Trophoblast cell (in vitro differentiated cells and primary cell): ENCODE results near the gene MUS81.
A peak's percentile ranks its signal among the peaks of the same experiment; 100 is the strongest.

ENCODE experiments used
- DNase-seq, 2 donors: peaks; one replicate each; pipeline ENCODE4 v3.0.0-alpha.2; 2016
- H2AFZ ChIP-seq: 2 replicates; pipeline ENCODE4 v1.6.1; 2013; ENCODE audit warnings: low read length, moderate library complexity, mild to moderate bottlenecking; ENCODE audit not compliant: insufficient read depth, poor library complexity
- H2AK5ac ChIP-seq: 2 replicates; pipeline ENCODE4 v1.6.1; 2013; ENCODE audit warnings: mild to moderate bottlenecking, low read length
- H2BK120ac ChIP-seq: 2 replicates; pipeline ENCODE4 v1.6.1; 2013; ENCODE audit warnings: low read length, mild to moderate bottlenecking, moderate library complexity; ENCODE audit not compliant: insufficient read depth, poor library complexity
- H2BK12ac ChIP-seq: 2 replicates; pipeline ENCODE4 v1.6.1; 2013; ENCODE audit warnings: mild to moderate bottlenecking, low read length, moderate library complexity
- H2BK5ac ChIP-seq: 2 replicates; pipeline ENCODE4 v1.6.1; 2013; ENCODE audit warnings: low read length, low read depth, moderate library complexity, mild to moderate bottlenecking; ENCODE audit not compliant: poor library complexity
- H3K14ac ChIP-seq: 2 replicates; pipeline ENCODE4 v1.6.1; 2013; ENCODE audit warnings: mild to moderate bottlenecking, low read length
- H3K18ac ChIP-seq: 2 replicates; pipeline ENCODE4 v1.6.1; 2013; ENCODE audit warnings: mild to moderate bottlenecking, low read length
- H3K23ac ChIP-seq: 2 replicates; pipeline ENCODE4 v1.6.1; 2013; ENCODE audit warnings: low read length
- H3K27ac ChIP-seq: 2 replicates; pipeline ENCODE4 v1.5.1; 2013; ENCODE audit warnings: low read depth, mild to moderate bottlenecking, inconsistent platforms, low read length, moderate library complexity
- H3K27me3 ChIP-seq: 2 replicates; pipeline ENCODE4 v1.6.1; 2013; ENCODE audit warnings: inconsistent platforms, mild to moderate bottlenecking, low read length, moderate library complexity; ENCODE audit not compliant: insufficient read depth
- H3K36me3 ChIP-seq, 2 experiments: 1 replicate in 1 of 2; 2 replicates in 1 of 2; pipeline ENCODE4 v1.6.1; 2013; ENCODE audit warnings: low read length in 2 of 2, mild to moderate bottlenecking in 2 of 2, moderate library complexity in 1 of 2; ENCODE audit not compliant: insufficient read depth in 2 of 2, control insufficient read depth in 1 of 2
- H3K4ac ChIP-seq: 2 replicates; pipeline ENCODE4 v1.6.1; 2013; ENCODE audit warnings: low read depth, mild to moderate bottlenecking, low read length, moderate library complexity
- H3K4me1 ChIP-seq, 2 experiments: 1 replicate in 1 of 2; 2 replicates in 1 of 2; pipeline ENCODE4 v1.6.1; 2013; ENCODE audit warnings: low read length in 2 of 2, mild to moderate bottlenecking in 2 of 2, moderate library complexity in 1 of 2; ENCODE audit not compliant: insufficient read depth in 2 of 2, control insufficient read depth in 1 of 2
- H3K4me2 ChIP-seq: 2 replicates; pipeline ENCODE4 v1.6.1; 2013; ENCODE audit warnings: inconsistent platforms, mild to moderate bottlenecking, low read length, moderate library complexity
- H3K4me3 ChIP-seq: 2 replicates; pipeline ENCODE4 v1.5.1; 2013; ENCODE audit warnings: mild to moderate bottlenecking, low read depth, low read length, inconsistent platforms
- H3K79me1 ChIP-seq: one replicate; pipeline ENCODE4 v1.6.1; 2013; ENCODE audit warnings: low read length
- H3K79me2 ChIP-seq: 2 replicates; pipeline ENCODE4 v1.6.1; 2013; ENCODE audit warnings: low read length, mild to moderate bottlenecking; ENCODE audit not compliant: control insufficient read depth, insufficient read depth, poor library complexity
- H3K9ac ChIP-seq: 2 replicates; pipeline ENCODE4 v1.6.1; 2013; ENCODE audit warnings: mild to moderate bottlenecking, low read length
- H3K9me3 ChIP-seq: 2 replicates; pipeline ENCODE4 v1.6.1; 2013; ENCODE audit warnings: low read depth, mild to moderate bottlenecking, control low read depth, inconsistent platforms, low read length; ENCODE audit not compliant: insufficient read depth
- H4K12ac ChIP-seq: 2 replicates; pipeline ENCODE4 v1.6.1; 2013; ENCODE audit warnings: low read depth, mild to moderate bottlenecking, low read length, moderate library complexity
- H4K8ac ChIP-seq: 2 replicates; pipeline ENCODE4 v1.6.1; 2013; ENCODE audit warnings: low read depth, mild to moderate bottlenecking, low read length, moderate library complexity
- H4K91ac ChIP-seq: one replicate; pipeline ENCODE4 v1.6.1; 2013; ENCODE audit warnings: low read depth, mild to moderate bottlenecking, low read length, moderate library complexity
- WGBS: extraction: QIAGEN DNeasy Blood & Tissue Kit; methylation state at CpG from one replicate; pipeline ENCODE4 v1.1.7; 2013; ENCODE audit warnings: missing lambda C conversion rate; ENCODE audit not compliant: insufficient read length, insufficient coverage; ENCODE audit errors: extremely low coverage; 5-methylcytosine and 5-hydroxymethylcytosine counted together

The MUS81 gene

DNA sequence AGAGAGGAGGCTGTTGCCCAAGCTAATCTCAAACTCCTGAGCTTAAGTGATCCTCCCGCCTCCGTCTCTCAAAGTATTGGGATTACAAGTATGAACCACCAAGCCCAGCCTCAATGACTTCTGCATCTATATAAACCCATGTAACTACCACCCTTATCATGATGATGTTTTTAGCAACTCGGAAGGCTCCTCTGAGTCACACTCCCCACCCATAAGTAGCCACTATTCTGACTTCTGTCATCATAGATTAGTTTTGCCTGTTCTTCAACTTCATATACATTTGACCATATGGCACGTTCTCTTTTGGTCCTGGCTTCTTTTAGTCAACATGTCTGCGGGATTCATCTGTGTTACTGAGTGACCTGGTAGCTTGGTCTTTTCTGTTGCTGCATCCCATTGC is 46.4 kb downstream of the MUS81 start:
- peaks cover 7% of the 10 kb centered on the region for H3K79me1 ChIP-seq
- no peak overlapping the region for H3K18ac ChIP-seq
- H4K91ac ChIP-seq: no peak overlapping the region
- H3K4me1 ChIP-seq: peaks cover 17 to 22% of the 10 kb centered on the region in 2 experiments
- H2AFZ ChIP-seq: no peak overlapping the region
- H2AK5ac ChIP-seq: no peak overlapping the region
- H2BK12ac ChIP-seq: no peak overlapping the region
- no peak overlapping the region for H4K8ac ChIP-seq
- no peaks in the 10 kb centered on the region for H3K36me3 ChIP-seq
- H4K12ac ChIP-seq: no peak overlapping the region
- no peaks in the 10 kb centered on the region for H3K79me2 ChIP-seq
- no peaks in the 10 kb centered on the region for H3K27me3 ChIP-seq
- H3K27ac ChIP-seq: no peak overlapping the region
- no peak overlapping the region for H3K4ac ChIP-seq
- no peak overlapping the region for H3K4me2 ChIP-seq
- no peak overlapping the region for H3K9ac ChIP-seq
- H3K14ac ChIP-seq: no peak overlapping the region
- H3K4me3 ChIP-seq: no peak overlapping the region
- no CpG with 5 or more reads among the region's 5 CpGs for WGBS
- H2BK5ac ChIP-seq: no peak overlapping the region
- no peak overlapping the region for H2BK120ac ChIP-seq
- H3K23ac ChIP-seq: no peak overlapping the region
- peak in 1 of 2 donors; percentile 42 for DNase-seq
- no peaks in the 10 kb centered on the region for H3K9me3 ChIP-seq

- Histone ChIP-seq H2AK5ac (no peak overlapping the region), H2BK5ac (no peak overlapping the region), H3K4ac (no peak overlapping the region), H2AFZ (no peak overlapping the region), H3K4me2 (no peak overlapping the region), H4K8ac (no peak overlapping the region), H3K27me3 (no peaks in the 10 kb centered on the region), H3K9me3 (no peaks in the 10 kb centered on the region), H4K12ac (no peak overlapping the region), H3K14ac (no peak overlapping the region), H4K91ac (no peak overlapping the region), H3K4me1 (peaks cover 10 to 11% of the 10 kb centered on the region in 2 experiments), H3K79me2 (no peaks in the 10 kb centered on the region), H3K23ac (no peak overlapping the region), H3K4me3 (no peak overlapping the region), H2BK120ac (no peak overlapping the region), H3K79me1 (peaks cover 4% of the 10 kb centered on the region), H3K18ac (no peak overlapping the region), H2BK12ac (no peak overlapping the region), H3K9ac (no peak overlapping the region), H3K36me3 (no peaks in the 10 kb centered on the region), H3K27ac (no peak overlapping the region)
- no CpG with 5 or more reads among the region's 6 CpGs for WGBS
- DNase-seq: no peak
These were observed 47.6 kb downstream of the MUS81 start for GRCh38 chr11:65907878-65908277.

GRCh38 chr11:65911682-65912568 is 51.7 kb downstream of the MUS81 start:
- no peak overlapping the region for H3K23ac ChIP-seq
- H3K4ac ChIP-seq: no peak overlapping the region
- no peaks in the 10 kb centered on the region for H3K9me3 ChIP-seq
- no peak overlapping the region for H3K4me2 ChIP-seq
- H3K14ac ChIP-seq: no peak overlapping the region
- H3K4me1 ChIP-seq: peaks cover 23 to 25% of the 10 kb centered on the region in 2 experiments
- no CpG with 5 or more reads among the region's 14 CpGs for WGBS
- no peak overlapping the region for H2BK120ac ChIP-seq
- H3K27me3 ChIP-seq: no peaks in the 10 kb centered on the region
- H3K9ac ChIP-seq: no peak overlapping the region
- peak overlapping the region; percentile 25 for H2BK12ac ChIP-seq
- H2AFZ ChIP-seq: no peak overlapping the region
- no peak overlapping the region for H3K4me3 ChIP-seq
- H4K12ac ChIP-seq: peak overlapping the region; percentile 12
- H3K79me2 ChIP-seq: no peaks in the 10 kb centered on the region
- no peak overlapping the region for H3K27ac ChIP-seq
- H4K91ac ChIP-seq: peak overlapping the region; percentile 8
- peak overlapping the region; percentile 30 for H4K8ac ChIP-seq
- H3K36me3 ChIP-seq: peaks cover 0 to 3% of the 10 kb centered on the region in 2 experiments
- H3K79me1 ChIP-seq: peaks cover 12% of the 10 kb centered on the region
- peak overlapping the region; percentile 9 for H3K18ac ChIP-seq
- no peak overlapping the region for H2BK5ac ChIP-seq
- DNase-seq: no peak
- peak overlapping the region; percentile 14 for H2AK5ac ChIP-seq

- Histone ChIP-seq H3K4ac (no peak overlapping the region), H4K8ac (no peak overlapping the region), H3K36me3 (peaks cover 8 to 9% of the 10 kb centered on the region in 2 experiments), H3K27me3 (no peaks in the 10 kb centered on the region), H3K14ac (no peak overlapping the region), H3K9me3 (no peaks in the 10 kb centered on the region), H3K27ac (no peak overlapping the region), H2BK12ac (no peak overlapping the region), H4K12ac (no peak overlapping the region), H3K79me1 (peaks cover 12% of the 10 kb centered on the region), H3K4me2 (no peak overlapping the region), H3K4me3 (no peak overlapping the region), H3K79me2 (no peaks in the 10 kb centered on the region), H2AK5ac (no peak overlapping the region), H3K9ac (no peak overlapping the region), H2BK120ac (no peak overlapping the region), H3K18ac (no peak overlapping the region), H4K91ac (no peak overlapping the region), H2BK5ac (peak overlapping the region; percentile 9), H2AFZ (no peak overlapping the region), H3K23ac (no peak overlapping the region), H3K4me1 (peaks cover 32 to 33% of the 10 kb centered on the region in 2 experiments)
- DNase-seq: no peak
- no CpG with 5 or more reads among the region's 4 CpGs for WGBS
These were observed 52.6 kb downstream of the MUS81 start for GRCh38 chr11:65912845-65913244.
